Spleen (tissue), 7 donors: ENCODE results near the gene RRAS2.

Source experiments
- CTCF ChIP-seq, 11 experiments: fragments of 200-600 bp in 7 of 11; fragments of 450-650 bp in 4 of 11; sonication (generic) in 4 of 11; IDR thresholded peaks in 8 of 11; conservative IDR thresholded peaks in 3 of 11; 1 replicate in 7 of 11; 2 replicates in 4 of 11; pipeline versions ENCODE4 v1.4.0 to v1.8.0; 2016 to 2021; ENCODE audit warnings: antibody characterized with exemption in 11 of 11, inconsistent platforms in 4 of 11, mild to moderate bottlenecking in 1 of 11
- POLR2A ChIP-seq, 3 donors: fragments of 450-650 bp; IDR thresholded peaks; one replicate each; pipeline ENCODE4 v1.5.1; 2017; ENCODE audit warnings: antibody characterized with exemption in 3 of 3, mild to moderate bottlenecking in 1 of 3
- POLR2AphosphoS5 ChIP-seq, 3 donors: sonication (generic); formaldehyde crosslinking; IDR thresholded peaks; one replicate each; pipeline ENCODE4 v1.5.1; 2017; ENCODE audit warnings: antibody characterized with exemption in 3 of 3
- donor health status: DM: no; HTN: no; CAD: no; lungs with moderate emphysema.
- donor health status: DM: no; HTN: no; CAD: no.
- donor health status: DM: no; HTN: no; CAD: no.

- TF ChIP-seq CTCF (IDR thresholded peaks at IDR 0.05 in 8 of 11, conservative IDR thresholded peaks at IDR 0.05 in 3 of 11): no peak
- TF ChIP-seq POLR2AphosphoS5 (IDR thresholded peaks at IDR 0.05): no peak
- TF ChIP-seq POLR2A (IDR thresholded peaks at IDR 0.05): no peak
These were observed 29.3 kb downstream of the RRAS2 start for GRCh38 chr11:14329702-14330101.
